Natural killer cell (primary cell): ENCODE measurements around the gene ABCB1. TPM values are rescaled to one million over a fixed set of nuclear protein-coding genes. Genes with fewer than 3 reads are reported as not detected.

Experiments used
- ATAC-seq, 3 donors: fragments of 150-1000 bp in 2 of 3; fragments of 200-7000 bp in 1 of 3; cut with Tn5 transposase; 1 replicate in 1 of 3; 2 replicates in 2 of 3; pipeline ENCODE4 v1.10.0; 2021; ENCODE audit warnings: mild to moderate bottlenecking in 2 of 3, moderate library complexity in 2 of 3
- DNase-seq, 2 donors: peaks; one replicate each; pipeline versions ENCODE4 v3.0.0 to v3.0.0-alpha.2; 2013 to 2021; ENCODE audit warnings: mixed read lengths in 1 of 2
- H3K27ac ChIP-seq: one replicate; pipeline ENCODE4 v1.5.1; 2013; ENCODE audit warnings: mild to moderate bottlenecking, low read length
- H3K27me3 ChIP-seq: one replicate; pipeline ENCODE4 v1.6.1; 2013; ENCODE audit warnings: low read length; ENCODE audit not compliant: control insufficient read depth, insufficient read depth
- H3K36me3 ChIP-seq: one replicate; pipeline ENCODE4 v1.6.1; 2013; ENCODE audit warnings: low read length; ENCODE audit not compliant: control insufficient read depth, insufficient read depth
- H3K4me1 ChIP-seq: one replicate; pipeline ENCODE4 v1.6.1; 2013; ENCODE audit warnings: low read length; ENCODE audit not compliant: control insufficient read depth, insufficient read depth
- H3K4me3 ChIP-seq: one replicate; pipeline ENCODE4 v1.5.1; 2013; ENCODE audit warnings: low read length
- H3K9me3 ChIP-seq: one replicate; pipeline ENCODE4 v1.6.1; 2013; ENCODE audit warnings: low read length; ENCODE audit not compliant: control insufficient read depth, insufficient read depth
- H3K27ac Mint-ChIP-seq, 2 donors: one replicate each; pipeline ENCODE4 v1.8.0; 2022; ENCODE audit warnings: mild to moderate bottlenecking in 2 of 2, mixed read lengths in 2 of 2, moderate library complexity in 1 of 2
- H3K27me3 Mint-ChIP-seq, 2 donors: one replicate each; pipeline ENCODE4 v1.8.0; 2022; ENCODE audit warnings: low read depth in 2 of 2, mixed read lengths in 2 of 2
- H3K36me3 Mint-ChIP-seq: one replicate; pipeline ENCODE4 v1.8.0; 2022; ENCODE audit warnings: mixed read lengths
- H3K4me1 Mint-ChIP-seq, 2 donors: one replicate each; pipeline ENCODE4 v1.8.0; 2022; ENCODE audit warnings: mixed read lengths in 2 of 2
- H3K4me3 Mint-ChIP-seq: one replicate; pipeline ENCODE4 v1.8.0; 2022; ENCODE audit warnings: mild to moderate bottlenecking, moderate library complexity, mixed read lengths
- H3K9me3 Mint-ChIP-seq, 2 donors: one replicate each; pipeline ENCODE4 v1.8.0; 2022; ENCODE audit warnings: mixed read lengths in 2 of 2
- WGBS: methylation state at CpG from one replicate; pipeline ENCODE4 v1.1.7; 2013; ENCODE audit warnings: missing lambda C conversion rate; ENCODE audit not compliant: insufficient coverage; 5-methylcytosine and 5-hydroxymethylcytosine counted together
- intact Hi-C: fragments of 100-400 bp; cut with micrococcal nuclease; formaldehyde crosslinking; loops from one replicate; pipeline ENCODE4 v1.14.2; 2022
- total RNA-seq, 4 donors: library from RNA; stranded (reverse); fragments of 120-200 nt in 1 of 4; gene quantifications; one replicate each; pipeline versions ENCODE4 v1.2.3 to v1.2.4, GENCODE V29; 2013 to 2022
- TF ChIP-seq, protein P1 (sequence below): fragments of 200-600 bp; IDR thresholded peaks from one replicate; pipeline ENCODE4 v1.8.0; 2022; ENCODE audit warnings: antibody characterized with exemption

ABCB1 gene
- total RNA-seq, 3 donors from 2014 or later (not counting 1 experiment from before 2014, with no cell fraction given), result 62.8 to 99.5 (median 81.4) TPM

DNA sequence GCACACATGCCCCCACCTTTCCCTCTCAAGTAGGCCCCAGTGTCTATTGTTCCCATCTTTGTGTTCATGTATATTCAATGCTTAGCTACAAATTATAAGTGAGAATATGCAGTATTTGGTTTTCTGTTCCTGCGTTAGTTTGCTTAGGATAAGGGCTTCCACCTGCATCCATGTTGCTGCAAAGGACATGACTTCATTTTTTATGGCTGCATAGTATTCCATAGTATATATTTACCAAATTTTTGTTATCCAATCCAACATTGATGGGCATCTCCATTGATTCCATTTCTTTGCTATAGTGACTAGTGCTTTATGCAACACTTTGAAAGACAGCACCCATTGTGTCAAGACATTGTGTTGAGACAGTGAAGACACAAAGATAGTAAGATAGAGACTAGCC lies 106.2 kb downstream of the ABCB1 start:
- Histone ChIP-seq H3K27ac (no peak overlapping the region), H3K36me3 (no peaks in the 10 kb centered on the region), H3K4me3 (no peak overlapping the region), H3K4me1 (no peaks in the 10 kb centered on the region), H3K9me3 (no peaks in the 10 kb centered on the region), H3K27me3 (no peaks in the 10 kb centered on the region)
- no peak overlapping the region for H3K27ac Mint-ChIP-seq
- DNase-seq (no peak), ATAC-seq (no peak)
- TF ChIP-seq, protein P1, sequence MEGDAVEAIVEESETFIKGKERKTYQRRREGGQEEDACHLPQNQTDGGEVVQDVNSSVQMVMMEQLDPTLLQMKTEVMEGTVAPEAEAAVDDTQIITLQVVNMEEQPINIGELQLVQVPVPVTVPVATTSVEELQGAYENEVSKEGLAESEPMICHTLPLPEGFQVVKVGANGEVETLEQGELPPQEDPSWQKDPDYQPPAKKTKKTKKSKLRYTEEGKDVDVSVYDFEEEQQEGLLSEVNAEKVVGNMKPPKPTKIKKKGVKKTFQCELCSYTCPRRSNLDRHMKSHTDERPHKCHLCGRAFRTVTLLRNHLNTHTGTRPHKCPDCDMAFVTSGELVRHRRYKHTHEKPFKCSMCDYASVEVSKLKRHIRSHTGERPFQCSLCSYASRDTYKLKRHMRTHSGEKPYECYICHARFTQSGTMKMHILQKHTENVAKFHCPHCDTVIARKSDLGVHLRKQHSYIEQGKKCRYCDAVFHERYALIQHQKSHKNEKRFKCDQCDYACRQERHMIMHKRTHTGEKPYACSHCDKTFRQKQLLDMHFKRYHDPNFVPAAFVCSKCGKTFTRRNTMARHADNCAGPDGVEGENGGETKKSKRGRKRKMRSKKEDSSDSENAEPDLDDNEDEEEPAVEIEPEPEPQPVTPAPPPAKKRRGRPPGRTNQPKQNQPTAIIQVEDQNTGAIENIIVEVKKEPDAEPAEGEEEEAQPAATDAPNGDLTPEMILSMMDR, result no peak
- H3K4me1 Mint-ChIP-seq, result no peaks in the 10 kb centered on the region
- H3K36me3 Mint-ChIP-seq, result no peaks in the 10 kb centered on the region
- no peak overlapping the region for H3K4me3 Mint-ChIP-seq
- H3K9me3 Mint-ChIP-seq, result peaks cover 0 to 2% of the 10 kb centered on the region in 2 donors
- WGBS, result no CpG with 5 or more reads among the region's 1 CpG
- intact Hi-C loops, result no loop called here
- H3K27me3 Mint-ChIP-seq, result peaks cover 3 to 15% of the 10 kb centered on the region in 2 donors

DNA sequence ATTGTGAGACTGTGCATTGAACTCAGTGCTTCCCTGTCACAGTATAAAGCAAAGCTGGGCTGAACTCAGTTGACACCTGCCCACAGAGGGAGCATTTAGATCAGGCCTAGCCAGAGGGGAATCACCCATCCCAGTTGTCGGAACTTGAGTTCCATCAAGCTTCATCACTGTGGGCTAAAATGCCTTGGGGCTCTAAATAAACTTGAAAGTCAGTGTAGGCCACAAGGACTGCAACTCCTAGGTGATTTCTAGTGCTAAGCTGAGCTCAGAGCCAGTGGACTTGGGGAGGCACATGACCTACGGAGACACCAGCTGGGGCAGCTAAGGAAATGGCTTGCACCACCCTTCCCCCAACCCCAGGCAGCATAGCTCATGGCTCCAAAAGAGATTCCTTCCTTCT lies 117.6 kb downstream of the ABCB1 start:
- intact Hi-C loops, result no loop called here
- Histone ChIP-seq H3K27ac (no peak overlapping the region), H3K27me3 (no peaks in the 10 kb centered on the region), H3K4me3 (no peak overlapping the region), H3K9me3 (no peaks in the 10 kb centered on the region), H3K36me3 (no peaks in the 10 kb centered on the region), H3K4me1 (no peaks in the 10 kb centered on the region)
- ATAC-seq (no peak), DNase-seq (no peak)
- no peaks in the 10 kb centered on the region for H3K4me1 Mint-ChIP-seq
- TF ChIP-seq, protein P1, result no peak
- peaks cover 7 to 20% of the 10 kb centered on the region in 2 donors for H3K27me3 Mint-ChIP-seq
- no peak overlapping the region for H3K27ac Mint-ChIP-seq
- no peaks in the 10 kb centered on the region for H3K36me3 Mint-ChIP-seq
- 99% methylated on average over 2 of the region's 2 CpGs for WGBS
- peaks cover 0 to 2% of the 10 kb centered on the region in 2 donors for H3K9me3 Mint-ChIP-seq
- no peak overlapping the region for H3K4me3 Mint-ChIP-seq

DNA sequence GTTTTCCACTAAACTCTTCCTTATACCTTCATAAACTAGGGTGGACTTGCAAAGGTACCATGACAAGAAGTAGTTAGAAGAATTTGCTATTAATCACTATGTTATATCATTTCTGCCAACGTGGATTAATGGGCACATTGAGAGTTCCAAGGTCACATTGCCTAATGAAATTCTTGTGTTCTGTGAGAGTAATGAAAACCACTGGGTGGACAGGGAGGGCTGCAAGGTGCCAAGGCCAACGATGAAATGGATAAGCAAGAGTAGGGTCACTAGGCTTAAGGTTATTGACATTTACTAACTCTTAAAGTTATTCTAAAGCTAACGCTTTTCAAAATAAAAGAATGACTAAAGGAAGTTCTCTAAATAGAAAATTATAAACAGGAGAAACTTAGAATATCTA lies 118.6 kb downstream of the ABCB1 start:
- Histone ChIP-seq H3K27ac (no peak overlapping the region), H3K4me1 (no peaks in the 10 kb centered on the region), H3K9me3 (no peaks in the 10 kb centered on the region), H3K4me3 (no peak overlapping the region), H3K27me3 (no peaks in the 10 kb centered on the region), H3K36me3 (no peaks in the 10 kb centered on the region)
- 88% methylated on average over 1 of the region's 3 CpGs for WGBS
- Mint-ChIP-seq H3K27me3 (peaks cover 5 to 23% of the 10 kb centered on the region in 2 donors), H3K4me3 (no peak overlapping the region), H3K9me3 (peaks cover 0 to 2% of the 10 kb centered on the region in 2 donors), H3K27ac (no peak overlapping the region), H3K4me1 (no peaks in the 10 kb centered on the region), H3K36me3 (no peaks in the 10 kb centered on the region)
- DNase-seq (no peak), ATAC-seq (no peak)
- intact Hi-C loops, result no loop called here
- TF ChIP-seq, protein P1, result no peak

DNA sequence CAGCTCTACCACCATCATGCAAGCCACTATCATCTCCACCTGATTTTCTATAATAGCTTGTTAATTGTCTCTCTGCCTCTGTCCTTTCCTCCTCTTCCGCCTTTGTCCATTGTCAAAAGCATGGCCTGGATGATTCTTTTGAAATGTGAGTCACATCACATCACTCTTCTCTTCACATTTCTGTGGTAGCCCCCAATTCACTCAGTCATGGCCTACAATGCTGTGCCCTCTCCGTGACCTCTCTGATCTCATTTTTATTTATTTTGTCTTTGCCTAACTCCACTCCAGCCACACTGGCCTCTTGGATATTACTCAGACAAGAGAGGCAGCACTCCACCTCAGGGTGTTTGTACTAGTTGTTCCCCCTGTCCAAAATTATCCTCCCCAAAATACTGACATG lies 120.3 kb downstream of the ABCB1 start:
- Histone ChIP-seq H3K36me3 (no peaks in the 10 kb centered on the region), H3K27me3 (peaks cover 3% of the 10 kb centered on the region), H3K27ac (no peak overlapping the region), H3K4me3 (no peak overlapping the region), H3K9me3 (no peaks in the 10 kb centered on the region), H3K4me1 (peaks cover 6% of the 10 kb centered on the region)
- Mint-ChIP-seq H3K4me3 (no peak overlapping the region), H3K4me1 (no peaks in the 10 kb centered on the region), H3K9me3 (no peaks in the 10 kb centered on the region), H3K36me3 (no peaks in the 10 kb centered on the region), H3K27me3 (peaks cover 7 to 28% of the 10 kb centered on the region in 2 donors), H3K27ac (no peak overlapping the region)
- DNase-seq (no peak), ATAC-seq (no peak)
- TF ChIP-seq, protein P1, result no peak
- intact Hi-C loops, result no loop called here
- WGBS, result 93% methylated on average over 2 of the region's 2 CpGs
